Measurements from ENCODE around the gene PPP3CA.
"Not testable (repeated sequence)": the region's sequence is repeated elsewhere in the genome, so short reads cannot be mapped to it uniquely, and the experiment has no call there.

The PPP3CA gene

DNA sequence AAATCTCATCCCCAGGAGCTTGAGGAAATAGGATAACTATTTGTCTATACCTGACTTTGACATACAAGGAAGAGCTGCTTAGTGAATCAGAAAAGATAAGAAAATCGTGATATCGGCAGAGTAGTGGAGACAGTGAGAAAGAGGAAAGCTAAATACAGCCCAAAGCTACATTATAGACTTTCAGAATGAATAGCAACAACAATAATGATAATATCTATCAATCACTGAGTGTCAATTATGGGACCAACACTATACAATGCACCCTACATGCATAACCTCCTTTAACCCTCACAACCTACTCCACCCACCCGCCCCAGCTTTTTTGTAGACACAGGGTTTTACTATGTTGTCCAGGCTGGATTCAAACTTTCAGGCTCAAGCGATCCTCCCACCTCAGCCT lies 205.1 kb downstream of the PPP3CA start:
- no peak for DNase-seq (ENCODE audit: low read depth in 2 of 2)

DNA sequence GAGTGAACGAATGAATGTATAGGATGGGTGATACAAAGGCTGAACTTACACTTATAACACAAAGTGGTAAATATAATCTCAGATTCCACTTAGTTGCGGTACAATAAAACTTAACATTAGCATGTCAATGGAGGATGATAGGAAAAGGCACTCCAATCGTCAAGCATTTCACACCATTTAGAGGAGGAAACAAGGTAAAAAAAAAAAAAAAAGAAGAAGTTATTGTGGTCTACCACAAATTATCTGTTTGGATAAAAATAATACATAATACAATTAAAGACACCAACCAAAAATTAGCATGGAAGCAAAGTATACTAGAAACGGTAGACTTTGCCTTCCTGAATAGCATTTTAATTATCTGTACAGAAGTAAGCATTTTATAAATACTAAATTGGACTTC lies 205.5 kb downstream of the PPP3CA start:
- no peak for DNase-seq (ENCODE audit: low read depth in 2 of 2)

DNA sequence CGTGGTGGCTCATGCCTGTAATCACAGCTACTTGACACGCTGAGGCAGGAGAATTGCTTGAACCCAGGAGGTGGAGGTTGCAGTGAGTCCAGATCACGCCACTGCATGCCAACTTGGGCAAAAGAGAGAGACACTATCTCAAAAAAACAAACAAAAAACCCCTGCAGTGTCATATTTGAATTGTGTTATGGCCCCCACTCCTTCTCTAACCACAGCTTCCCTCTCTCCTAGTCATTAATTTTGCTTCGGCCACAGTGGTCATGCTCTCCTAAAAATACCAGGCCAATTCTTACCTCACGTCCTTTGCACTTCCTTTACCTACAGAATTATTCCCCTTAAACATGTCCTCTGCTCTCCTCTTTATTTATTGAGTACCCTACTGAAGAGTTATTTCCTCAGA lies 206.1 kb downstream of the PPP3CA start:
- no peak for DNase-seq (ENCODE audit: low read depth in 2 of 2)

DNA sequence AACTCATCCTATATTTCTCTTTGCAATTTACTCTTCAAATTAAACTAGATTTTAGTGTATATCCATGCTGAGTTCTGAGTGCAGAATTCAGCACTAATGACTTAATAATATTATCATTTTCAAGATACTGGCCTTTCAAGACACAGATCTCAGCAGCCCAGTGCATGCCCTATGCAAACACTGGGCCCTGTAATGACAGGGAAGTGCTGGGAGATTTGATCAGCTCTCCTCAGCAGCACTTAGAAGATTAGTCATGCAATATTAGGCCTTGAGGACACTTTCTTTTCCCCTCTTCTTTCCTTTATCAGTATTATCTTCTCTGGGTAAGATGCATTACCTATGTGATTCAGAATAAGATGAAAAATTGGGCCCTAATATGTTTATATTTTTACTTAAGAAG lies 207.1 kb downstream of the PPP3CA start:
- DNase-seq (ENCODE audit: low read depth in 2 of 2), result no peak

DNA sequence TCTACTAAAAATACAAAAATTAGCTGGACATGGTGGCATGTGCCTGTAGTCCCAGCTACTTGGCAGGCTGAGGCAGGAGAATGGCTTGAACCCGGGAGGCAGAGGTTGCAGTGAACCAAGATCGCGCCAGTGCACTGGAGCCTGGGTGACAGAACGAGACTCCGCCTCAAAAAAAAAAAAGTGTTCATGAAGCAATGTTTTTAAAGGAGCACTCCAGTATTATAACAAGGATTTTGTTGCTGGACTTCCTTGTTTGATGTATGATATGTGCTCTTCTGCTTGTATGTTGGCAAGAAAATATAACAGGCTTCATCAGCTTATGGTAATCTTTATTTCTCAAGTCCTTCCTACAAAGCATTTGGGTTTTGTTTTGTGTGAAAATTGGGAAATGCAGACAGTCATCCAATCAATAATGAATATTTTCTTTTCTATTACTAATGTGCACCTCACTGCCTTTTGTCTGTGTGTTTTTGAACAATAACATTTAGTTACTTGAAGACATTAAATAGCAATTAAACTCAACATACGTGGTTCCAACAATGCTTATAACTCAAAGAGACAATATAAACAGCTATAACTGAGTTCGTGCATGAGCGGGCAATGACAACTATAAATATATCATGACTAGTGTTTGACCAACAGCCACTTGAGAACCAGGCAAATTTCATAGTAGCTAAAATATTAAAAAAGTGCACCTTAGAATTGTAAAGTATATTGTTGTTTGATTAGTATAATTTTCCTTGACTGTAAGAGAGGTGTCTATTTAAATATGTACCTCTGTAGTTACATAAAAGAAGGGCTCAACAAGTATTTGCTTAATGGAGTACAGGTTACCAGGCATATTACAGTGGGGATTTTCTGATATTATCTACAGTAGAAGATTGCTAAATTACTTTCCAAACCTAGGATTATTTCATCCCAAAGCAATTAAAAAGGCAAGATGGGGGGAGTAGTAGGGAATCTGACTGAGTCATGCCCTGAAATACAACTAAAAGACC lies 210.7 kb downstream of the PPP3CA start:
- no peak for DNase-seq (ENCODE audit: low read depth in 2 of 2)

DNA sequence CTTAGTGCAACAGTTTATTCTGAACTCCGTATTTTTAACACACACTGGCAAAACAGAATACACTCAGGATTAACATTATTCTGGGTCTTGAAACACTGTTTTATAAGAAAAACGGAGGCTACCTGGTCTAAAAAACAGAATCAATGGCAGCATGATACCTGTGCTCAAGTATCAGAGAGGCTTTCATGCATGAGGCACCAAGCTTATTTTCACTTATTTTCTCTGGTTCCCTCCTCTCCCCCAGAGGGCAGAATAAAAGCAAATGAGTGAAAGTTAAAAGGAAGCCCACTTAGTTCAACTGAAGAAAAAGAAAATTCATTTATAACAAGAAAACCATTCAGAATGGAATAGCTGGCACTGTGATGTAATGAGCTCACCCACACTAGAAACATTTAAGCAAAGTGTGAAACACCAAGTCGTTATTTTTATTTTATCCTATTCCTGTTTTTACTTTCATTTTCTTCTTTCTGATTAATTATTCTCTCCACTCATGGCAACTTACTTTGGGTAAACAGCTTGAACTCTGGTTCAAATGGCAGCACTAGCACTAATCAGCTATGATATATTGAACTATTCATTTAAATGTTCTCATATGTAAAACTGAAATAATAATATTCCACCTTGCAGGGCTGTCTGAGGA lies 211.8 kb downstream of the PPP3CA start:
- no peak for DNase-seq (ENCODE audit: low read depth in 2 of 2)

DNA sequence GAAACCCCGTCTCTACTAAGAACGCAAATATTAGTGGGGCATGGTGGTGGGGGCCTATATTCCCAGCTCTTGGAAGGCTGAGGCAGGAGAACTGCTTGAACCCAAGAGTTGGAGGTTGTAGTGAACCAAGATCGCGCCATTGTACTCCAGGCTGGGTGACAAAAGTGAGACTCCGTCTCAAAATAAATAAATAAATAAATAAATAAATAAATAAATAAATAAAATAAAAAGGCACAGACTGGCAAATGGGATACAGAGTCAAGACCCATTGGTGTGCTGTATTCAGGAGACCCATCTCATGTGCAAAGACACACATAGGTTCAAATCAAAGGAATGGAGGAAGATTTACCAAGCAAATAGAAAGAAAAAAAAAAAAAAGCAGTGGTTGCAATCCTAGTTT lies 216.3 kb downstream of the PPP3CA start:
- not testable (repeated sequence) for DNase-seq (ENCODE audit: low read depth in 2 of 2)

DNA sequence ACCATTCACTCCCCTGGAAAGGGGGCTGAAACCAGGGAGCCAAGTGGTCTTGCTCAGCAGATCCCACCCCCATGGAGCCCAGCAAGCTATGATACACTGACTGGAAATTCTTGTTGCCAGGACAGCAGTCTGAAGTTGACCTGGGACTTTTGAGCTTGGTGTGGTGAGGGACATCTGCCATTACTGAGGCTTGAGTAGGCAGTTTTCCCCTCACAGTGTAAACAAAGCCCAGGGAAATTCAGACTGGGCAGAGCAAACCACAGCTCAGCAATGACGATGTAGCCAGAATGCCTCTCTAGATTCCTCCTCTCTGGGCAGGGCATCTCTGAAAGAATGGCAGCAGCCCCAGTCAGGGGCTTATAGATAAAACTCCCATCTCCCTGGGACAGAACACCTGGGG lies 218.4 kb downstream of the PPP3CA start:
- DNase-seq (ENCODE audit: low read depth in 2 of 2), result not testable (repeated sequence)

DNA sequence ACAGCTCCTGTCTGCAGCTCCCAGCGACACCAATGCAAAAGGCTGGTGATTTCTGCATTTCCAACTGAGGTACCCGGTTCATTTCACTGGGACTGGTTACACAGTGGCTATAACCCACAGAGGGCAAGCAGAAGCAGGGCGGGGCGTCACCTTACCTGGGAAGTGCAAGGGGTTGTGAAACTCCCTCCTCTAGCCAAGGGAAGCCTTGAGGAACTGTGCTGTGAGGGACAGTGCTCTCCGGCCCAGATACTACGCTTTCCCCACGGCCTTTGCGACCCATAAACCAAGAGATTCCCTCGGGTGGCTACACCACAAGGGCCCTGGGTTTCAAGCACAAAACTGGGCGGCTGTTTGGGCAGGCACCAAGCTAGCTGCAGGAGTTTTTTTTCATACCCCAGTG lies 218.9 kb downstream of the PPP3CA start:
- no peak for DNase-seq (ENCODE audit: low read depth in 2 of 2)

DNA sequence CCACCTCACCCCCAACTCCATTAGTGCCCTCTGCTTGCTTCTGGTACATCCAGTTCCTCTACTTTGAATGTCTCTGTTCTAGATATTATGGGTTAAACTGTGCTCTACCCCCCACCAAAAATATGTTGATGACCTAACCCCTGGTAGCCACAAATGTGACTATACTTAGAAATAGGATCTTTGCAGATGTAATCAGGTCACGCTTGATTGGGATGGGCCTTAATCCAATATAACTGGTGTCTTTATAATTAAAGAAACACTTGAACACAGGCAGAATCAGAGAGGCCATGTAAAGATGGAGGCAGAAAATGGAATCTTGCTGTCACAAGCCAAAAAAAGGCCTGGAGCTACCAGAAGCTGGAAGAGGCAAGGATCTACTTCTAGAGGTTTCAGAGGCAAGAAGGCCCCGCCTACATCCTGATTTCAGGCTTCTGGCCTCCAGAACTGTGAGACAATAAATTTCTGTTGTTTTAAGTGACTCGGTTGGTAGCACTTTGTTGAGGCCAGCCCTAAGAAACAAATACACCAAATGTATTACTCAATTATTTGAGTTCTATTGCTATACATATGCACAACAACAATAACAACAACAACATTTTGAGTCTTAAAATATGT lies 220.0 kb downstream of the PPP3CA start:
- no peak for DNase-seq (ENCODE audit: low read depth in 2 of 2)

DNA sequence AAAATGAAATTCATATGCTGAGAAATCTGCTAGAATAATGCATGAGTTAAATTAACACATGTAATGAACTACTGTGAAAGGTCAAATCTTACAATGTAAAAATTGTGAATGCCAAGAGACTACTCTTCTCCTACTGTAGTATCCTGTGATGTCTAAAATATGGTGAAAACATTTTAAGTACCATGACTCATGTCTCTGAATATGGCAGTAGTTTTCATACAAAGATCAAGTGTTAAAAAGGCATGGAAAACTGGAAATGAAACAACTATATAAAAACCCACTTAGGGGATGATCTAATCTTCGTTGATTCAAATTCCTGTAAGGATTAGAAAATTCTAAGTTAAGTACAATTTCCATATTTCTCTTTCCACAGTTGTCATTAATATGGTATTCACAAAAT lies 221.3 kb downstream of the PPP3CA start:
- DNase-seq (ENCODE audit: low read depth in 2 of 2), result peak; percentile 29 to 38

DNA sequence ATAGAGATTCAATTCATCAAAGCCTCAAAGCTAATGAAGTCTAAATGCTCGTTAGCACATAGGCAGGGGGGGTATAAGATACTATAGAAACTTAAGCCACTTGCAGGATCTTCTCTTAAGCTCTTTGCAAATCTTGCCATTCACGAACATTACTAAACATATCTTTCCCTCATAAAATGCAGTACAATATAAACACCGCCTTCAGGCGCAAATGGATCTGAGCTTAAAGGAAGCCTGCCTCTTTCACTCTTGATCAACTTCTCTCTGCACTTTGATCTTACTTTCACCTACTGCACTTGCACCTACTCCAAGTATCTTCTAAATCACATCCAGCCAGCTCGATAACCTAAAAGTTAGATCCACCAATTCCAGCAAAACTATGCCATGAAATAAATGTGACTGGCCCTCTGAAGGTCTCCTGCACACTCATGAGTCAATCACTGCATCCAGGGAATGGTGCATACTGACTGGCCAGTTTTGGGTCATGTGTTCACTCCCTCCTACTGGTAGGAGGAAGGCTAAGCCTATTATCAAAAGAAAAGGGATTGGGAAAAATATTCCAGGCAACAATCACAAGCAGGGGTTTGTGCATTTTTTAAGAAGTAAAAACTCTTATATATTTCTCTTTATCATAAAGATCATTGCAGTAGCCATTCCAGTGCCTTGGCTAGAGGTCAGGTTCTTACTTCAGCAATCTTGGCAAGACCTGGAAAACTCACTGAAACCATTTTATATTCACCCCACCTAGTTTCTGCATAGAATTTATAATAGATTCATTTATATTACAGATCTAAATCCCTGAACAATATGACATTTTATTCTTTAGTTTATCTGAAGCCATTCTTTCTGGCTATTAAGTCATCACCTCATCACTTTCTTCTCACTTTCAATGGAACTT lies 222.0 kb downstream of the PPP3CA start:
- no peak for DNase-seq (ENCODE audit: low read depth in 2 of 2)

DNA sequence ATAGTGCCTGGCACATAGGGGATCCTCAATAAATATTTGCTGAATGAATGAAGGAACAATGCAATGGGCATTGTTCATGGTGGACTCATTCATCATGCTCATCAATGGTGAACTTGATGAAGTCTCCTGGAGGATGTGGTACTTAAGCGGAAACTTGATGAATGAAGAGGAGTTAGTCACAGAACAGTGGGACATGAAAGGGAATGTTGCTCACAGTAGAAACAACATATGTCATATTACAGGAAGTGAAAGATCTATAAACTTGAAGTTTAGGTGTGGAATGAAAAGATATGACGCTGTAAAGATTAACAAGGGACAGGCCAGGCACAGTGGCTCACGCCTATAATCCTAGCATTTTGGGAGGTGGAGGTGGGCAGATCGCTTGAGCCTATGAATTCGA lies 224.1 kb downstream of the PPP3CA start:
- no peak for DNase-seq (ENCODE audit: low read depth in 2 of 2)

DNA sequence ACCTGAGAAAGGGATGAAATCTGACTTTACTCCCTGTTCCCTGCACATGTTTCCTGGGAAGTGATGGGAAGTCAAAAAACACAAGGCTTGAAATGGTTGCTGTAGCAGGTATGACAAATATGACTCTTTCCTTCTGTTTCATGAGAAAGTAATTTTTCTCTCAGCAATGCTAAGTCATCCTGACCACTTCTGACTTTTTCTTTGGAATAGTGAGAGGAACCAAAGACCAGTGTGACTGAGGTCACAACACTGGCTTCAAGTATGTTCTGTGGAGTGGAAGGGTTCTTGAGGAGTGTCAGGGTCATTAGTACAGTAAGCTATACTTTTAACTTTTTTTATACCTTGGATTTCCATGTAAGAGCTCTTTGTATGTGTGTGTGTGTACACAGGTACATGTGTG lies 225.3 kb downstream of the PPP3CA start:
- DNase-seq (ENCODE audit: low read depth in 2 of 2), result no peak

DNA sequence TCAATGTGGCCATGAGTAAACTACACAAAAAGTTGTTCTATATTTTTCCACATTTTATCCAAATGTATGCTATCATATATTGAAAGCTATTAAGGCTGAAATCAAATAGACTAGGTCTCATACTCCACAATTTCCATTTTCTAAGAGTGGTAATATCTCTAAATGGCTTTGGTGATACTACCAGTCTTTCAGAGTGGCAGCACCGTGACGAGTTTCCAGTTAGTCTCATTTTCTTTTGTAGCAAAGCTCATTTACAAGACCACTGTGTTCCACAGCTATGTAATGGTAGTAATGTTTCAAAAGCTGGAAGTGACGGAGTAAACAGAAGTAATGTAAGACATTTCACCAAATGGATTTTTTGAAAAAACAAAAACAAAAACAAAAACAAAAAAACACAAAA lies 228.2 kb downstream of the PPP3CA start:
- no peak for DNase-seq (ENCODE audit: low read depth in 2 of 2)

DNA sequence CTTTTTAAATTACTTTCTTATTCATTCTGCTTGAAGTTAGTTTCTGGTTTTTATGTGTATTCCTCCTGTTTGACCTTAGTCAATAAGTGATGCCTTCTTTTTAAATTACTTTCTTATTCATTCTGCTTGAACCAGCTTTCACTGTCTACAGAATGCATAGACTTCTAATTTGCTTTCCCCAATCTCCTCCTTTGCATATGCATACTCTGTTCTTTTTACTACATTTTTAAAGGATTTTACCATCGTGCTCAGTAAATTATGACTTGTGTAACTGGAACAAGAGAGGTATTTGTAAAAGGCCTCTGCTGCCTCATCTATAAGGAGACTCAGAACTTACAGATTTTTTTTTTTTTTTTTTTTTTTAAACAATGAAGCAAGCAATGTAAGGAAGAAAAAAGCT lies 228.7 kb downstream of the PPP3CA start:
- DNase-seq (ENCODE audit: low read depth in 2 of 2), result no peak

DNA sequence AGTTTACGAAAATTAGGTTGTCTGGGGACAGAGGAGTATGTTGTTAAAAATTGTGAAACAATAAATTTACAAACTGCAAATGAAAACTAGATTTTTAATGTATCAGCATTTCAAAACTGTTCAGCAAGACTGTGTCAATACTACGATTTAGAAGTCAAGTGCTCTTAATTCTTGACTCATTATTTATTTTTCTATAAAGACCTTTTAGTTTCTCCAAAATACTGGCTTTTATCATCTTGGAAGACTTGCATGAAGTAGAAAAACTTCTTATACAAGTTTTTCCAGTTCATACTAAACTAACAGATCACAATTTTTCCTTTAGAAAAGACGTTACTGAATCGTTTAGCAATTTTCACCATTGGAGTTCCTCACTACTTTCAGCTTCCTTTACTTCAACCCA lies 231.4 kb downstream of the PPP3CA start:
- DNase-seq (ENCODE audit: low read depth in 2 of 2), result no peak

DNA sequence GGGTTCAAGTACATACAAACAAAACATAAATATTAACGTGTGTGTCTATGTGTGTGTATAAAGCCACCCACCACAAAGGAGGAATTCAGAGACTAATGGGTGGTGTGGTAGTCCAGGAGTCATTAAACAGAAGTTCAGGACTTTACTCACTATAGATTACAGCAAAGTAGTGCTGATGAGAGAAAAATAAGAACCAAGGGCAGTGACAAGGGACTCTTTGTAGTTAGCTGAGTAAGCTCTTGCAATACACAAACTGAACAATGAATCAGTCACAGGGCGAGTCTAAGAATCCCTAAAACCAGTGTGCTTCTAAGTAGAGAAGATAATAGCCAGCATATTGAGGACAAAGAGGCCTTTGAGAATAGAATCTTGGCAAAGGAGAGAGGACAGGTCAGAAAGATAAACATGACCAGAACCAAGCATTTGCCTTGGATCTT lies 232.4 kb downstream of the PPP3CA start:
- DNase-seq (ENCODE audit: low read depth in 2 of 2), result no peak

DNA sequence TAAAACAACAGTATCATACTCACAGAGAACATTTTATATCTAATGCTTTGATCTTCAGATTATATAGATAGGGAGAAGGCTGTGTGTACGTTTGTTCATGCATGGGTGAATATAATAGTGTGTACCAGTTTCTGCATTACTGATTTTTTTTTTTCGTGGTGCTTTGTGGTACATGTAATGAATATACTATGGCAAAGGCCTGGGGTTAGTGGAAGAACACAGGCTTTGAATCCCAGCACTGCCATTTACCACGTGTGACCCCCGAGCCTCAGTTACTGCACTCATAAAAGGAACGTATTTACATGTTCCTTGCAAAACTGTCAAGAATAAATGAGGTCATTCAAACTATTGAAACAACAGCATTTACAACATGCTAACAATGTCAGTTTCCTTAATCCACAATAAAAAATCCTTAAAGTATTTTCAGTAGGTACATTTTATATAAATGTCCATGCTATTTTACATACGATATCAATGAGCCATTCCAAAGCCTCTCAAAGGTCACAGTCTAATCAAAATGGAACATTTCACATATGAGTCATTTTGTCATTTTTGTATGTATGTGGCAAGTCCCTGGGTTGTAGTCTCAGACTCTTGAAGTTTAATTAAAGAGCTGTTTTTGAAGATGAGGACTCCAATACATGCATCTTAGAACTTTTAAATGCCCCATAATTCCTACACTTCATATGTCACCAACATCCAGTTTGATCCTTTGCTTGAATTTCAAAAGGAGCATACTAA lies 242.8 kb downstream of the PPP3CA start:
- no peak for DNase-seq (ENCODE audit: low read depth in 2 of 2)

DNA sequence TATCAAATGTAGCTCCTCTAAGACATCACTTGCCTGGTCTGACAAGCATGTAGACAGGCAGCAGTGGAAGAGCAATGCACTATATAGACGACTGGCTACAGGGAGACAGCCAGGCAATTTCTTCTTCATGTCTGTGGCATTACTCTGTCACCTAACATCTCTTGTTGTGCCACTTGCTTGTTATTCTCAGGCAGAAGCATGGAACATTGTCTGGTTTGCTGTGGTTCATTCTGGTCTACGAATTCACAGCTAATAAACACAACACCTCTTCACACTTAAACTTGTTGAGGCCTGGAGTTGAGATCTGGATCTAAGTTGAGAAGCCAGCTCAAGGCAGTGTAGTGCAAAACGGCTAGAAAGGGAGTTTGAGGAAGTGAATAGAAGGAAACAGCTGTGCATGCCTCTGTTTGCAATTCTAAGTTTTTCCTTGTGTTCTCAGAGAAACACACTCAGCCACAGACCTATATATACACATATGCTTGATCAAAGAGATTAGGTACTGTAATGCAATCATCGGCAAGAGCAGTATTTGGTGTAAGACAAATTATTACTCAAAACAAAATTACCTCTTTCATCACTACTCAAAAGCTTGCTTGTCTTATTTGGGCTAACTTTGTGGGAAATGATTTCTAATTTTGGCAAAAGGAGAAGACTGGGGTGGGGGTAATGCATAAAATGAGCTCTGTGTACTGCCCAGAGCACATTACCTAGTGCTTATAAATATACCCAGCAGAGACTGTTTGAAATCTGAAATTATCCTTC lies 243.8 kb downstream of the PPP3CA start:
- DNase-seq (ENCODE audit: low read depth in 2 of 2), result peak; percentile 4 to 9
